Mammary microvascular endothelial cell (primary cell): Measurements from ENCODE around the gene HEPHL1. TPM values are rescaled to one million over a fixed set of nuclear protein-coding genes. Genes with fewer than 3 reads are reported as not detected.

Experiments used
- total RNA-seq: library from RNA; depleted of rRNA; stranded (reverse); fragments of >200 nt; gene quantifications from 2 replicates; pipeline ENCODE4 v1.2.3, GENCODE V29; 2015

Gene HEPHL1, protein sequence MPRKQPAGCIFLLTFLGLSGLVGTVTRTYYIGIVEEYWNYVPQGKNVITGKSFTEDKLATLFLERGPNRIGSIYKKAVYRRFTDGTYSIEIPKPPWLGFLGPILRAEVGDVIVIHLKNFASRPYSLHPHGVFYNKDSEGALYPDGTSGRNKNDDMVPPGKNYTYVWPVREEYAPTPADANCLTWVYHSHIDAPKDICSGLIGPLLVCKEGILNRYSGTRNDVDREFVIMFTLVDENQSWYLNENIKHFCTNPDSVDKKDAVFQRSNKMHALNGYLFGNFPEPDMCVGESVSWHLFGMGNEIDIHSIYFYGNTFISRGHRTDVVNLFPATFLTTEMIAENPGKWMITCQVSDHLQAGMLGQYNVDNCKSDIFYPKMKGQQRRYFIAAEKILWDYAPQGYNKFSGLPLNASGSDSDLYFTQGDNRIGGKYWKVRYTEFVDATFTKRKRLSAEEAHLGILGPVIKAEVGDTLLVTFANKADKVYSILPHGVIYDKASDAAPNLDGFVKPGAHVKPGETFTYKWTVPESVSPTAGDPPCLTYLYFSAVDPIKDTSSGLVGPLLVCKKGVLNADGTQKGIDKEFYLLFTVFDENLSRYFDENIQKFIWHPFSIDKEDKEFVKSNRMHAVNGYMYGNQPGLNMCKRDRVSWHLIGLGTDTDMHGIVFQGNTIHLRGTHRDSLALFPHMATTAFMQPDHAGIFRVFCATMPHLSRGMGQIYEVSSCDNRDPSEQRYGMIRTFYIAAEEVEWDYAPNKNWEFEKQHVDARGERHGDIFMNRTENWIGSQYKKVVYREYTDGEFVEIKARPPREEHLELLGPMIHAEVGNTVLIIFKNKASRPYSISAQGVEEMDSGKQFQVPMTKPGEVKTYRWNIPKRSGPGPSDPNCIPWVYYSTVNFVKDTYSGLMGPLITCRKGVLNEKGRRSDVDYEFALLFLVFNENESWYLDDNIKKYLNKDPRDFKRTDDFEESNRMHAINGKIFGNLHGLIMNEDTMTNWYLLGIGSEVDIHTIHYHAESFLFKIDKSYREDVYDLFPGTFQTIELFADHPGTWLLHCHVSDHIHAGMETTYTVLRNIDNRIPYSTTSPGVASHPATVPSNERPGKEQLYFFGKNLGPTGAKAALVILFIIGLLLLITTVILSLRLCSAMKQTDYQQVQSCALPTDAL
- total RNA-seq = not detected in 2 replicates

DNA sequence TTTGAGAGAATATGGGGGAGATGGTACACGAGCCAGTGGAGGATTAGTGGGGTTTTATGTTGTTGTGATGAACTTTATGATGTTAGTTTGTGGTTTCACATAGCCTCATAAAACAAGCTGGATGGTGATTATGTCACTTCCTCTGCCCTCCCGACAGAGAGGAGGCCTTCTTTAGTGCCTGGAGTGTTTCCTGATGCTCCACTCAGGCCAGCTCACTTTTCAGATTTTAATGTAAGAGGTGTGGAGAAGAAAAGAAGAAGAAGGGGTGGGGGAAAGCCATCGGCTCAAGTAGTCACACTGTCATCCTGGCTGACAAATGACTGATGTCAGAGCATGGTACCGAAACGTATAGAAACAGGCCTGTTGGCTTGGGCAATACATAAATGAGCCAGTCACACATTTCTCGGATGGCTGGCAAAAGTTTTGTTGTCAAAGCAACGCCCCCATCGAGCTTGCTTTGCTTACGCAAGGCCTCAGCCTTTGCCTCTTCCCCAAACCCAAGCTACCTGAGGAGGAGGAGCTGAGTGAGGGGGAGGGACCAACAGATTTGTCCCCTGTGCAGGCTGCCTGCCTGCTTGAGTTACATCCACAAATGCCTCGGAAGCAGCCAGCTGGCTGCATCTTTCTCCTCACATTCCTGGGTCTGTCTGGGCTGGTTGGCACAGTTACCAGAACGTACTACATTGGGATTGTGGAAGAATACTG is at the start of gene HEPHL1:
HEPHL1 (plus strand) TSS at position 578 of the 705 bp plus-strand sequence; CDS start at position 593, 15 bp downstream.

DNA sequence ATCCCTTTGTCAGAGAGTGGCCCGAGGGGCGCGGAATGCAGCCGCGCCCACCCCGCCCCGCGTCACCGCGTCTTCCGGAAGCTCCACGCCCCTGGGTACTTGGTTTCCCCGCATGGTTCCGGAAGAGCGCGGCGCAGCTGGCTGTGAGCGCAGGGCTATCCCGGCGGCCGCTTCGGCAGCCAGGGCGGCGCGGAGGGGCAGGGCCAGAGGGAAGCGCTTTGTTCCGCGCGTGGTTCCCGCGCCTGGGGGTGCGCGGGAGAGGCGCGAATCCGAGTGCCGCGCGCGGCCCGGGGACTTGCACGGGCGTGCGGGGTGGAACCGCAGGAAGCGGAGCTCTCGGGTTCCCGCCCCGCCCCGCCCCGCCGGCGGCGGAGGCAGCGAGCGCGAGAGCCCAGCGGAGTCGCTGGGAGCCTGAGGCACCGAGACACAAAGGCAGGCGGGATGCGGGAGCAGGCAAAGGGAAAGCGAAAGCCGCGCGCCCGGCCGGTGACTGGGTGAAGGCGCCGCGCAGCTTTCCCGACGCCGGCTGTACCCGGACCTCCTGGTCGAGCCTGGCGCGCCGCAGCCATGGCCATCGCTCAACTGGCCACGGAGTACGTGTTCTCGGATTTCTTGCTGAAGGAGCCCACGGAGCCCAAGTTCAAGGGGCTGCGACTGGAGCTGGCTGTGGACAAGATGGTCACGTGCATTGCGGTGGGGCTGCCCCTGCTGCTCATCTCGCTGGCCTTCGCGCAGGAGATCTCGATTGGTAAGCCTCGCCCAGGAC is 107.8 kb downstream of the HEPHL1 start, which contains the start of gene PANX1:
PANX1 (plus strand) TSS at position 96 of the 766 bp plus-strand sequence; CDS start at position 568, 472 bp downstream.

Other genes with a start within 250 kb of the HEPHL1 start
- gene MED17, start 237.1 kb upstream of the HEPHL1 start, total RNA-seq = 30.4 and 37.5 TPM in 2 replicates
- gene VSTM5, start 170.7 kb upstream of the HEPHL1 start, total RNA-seq = not detected in 2 replicates
- 25.2 and 26.1 TPM in 2 replicates for gene PANX1, start 107.5 kb downstream of the HEPHL1 start, total RNA-seq